Hair follicle dermal papilla cell (primary cell): ENCODE data around the gene MPDU1. TPM values are rescaled to one million over a fixed set of nuclear protein-coding genes. Genes with fewer than 3 reads are reported as not detected.

Experiments used
- small RNA-seq: library from RNA; depleted of rRNA; stranded (forward); fragments of <200 nt; gene quantifications from one replicate; pipeline ENCODE3, GENCODE V24; 2012
- total RNA-seq: library from RNA; depleted of rRNA; stranded (reverse); fragments of >200 nt; gene quantifications from 2 replicates; pipeline ENCODE4 v1.2.3, GENCODE V29; 2012

The MPDU1 gene
- total RNA-seq, result 63.1 and 88.3 TPM in 2 replicates

GRCh38 chr17:7583253-7584109 lies at the start of gene MPDU1:
Gene MPDU1, plus strand, starts transcription at chr17:7583852. Its CDS starts 11 bp downstream, at chr17:7583863.

GRCh38 chr17:7548585-7549400 lies 34.9 kb upstream of the MPDU1 start, which contains the start of gene TNFSF12:
Gene TNFSF12, plus strand, starts transcription at chr17:7549058. Its CDS starts 96 bp downstream, at chr17:7549154.

GRCh38 chr17:7558544-7559319 lies 24.9 kb upstream of the MPDU1 start, which contains the start of gene TNFSF13:
Gene TNFSF13, plus strand, starts transcription at chr17:7558750. Its CDS starts 290 bp downstream, at chr17:7559040.

GRCh38 chr17:7561589-7562207 lies 22.0 kb upstream of the MPDU1 start, which contains the start of gene SENP3:
Gene SENP3, plus strand, starts transcription at chr17:7561919. Its CDS starts 1,158 bp downstream, at chr17:7563077.

GRCh38 chr17:7579001-7579833 lies 4.4 kb upstream of the MPDU1 start, which contains the start of gene CD68:
Gene CD68, plus strand, starts transcription at chr17:7579638. Its CDS starts 40 bp downstream, at chr17:7579678.

GRCh38 chr17:7589891-7590691 lies 6.4 kb downstream of the MPDU1 start, which contains the start of gene SOX15:
Gene SOX15, minus strand, starts transcription at chr17:7590094. Its CDS starts 418 bp downstream, at chr17:7589676.

GRCh38 chr17:7614425-7615264 lies 31.0 kb downstream of the MPDU1 start, which contains the start of gene FXR2:
Gene FXR2, minus strand, starts transcription at chr17:7614897. Its CDS starts 365 bp downstream, at chr17:7614532.

GRCh38 chr17:7627250-7628121 lies 43.8 kb downstream of the MPDU1 start, which contains the start of gene SAT2:
Gene SAT2, minus strand, starts transcription at chr17:7627821. Its CDS starts 186 bp downstream, at chr17:7627635.

GRCh38 chr17:7629939-7630571 lies 46.4 kb downstream of the MPDU1 start, which contains the start of gene SHBG:
Gene SHBG, plus strand, starts transcription at chr17:7630135. Its CDS starts 38 bp downstream, at chr17:7630173.

Small RNAs within 50 kb of the gene (small RNA-seq; reads per million reads assigned to genes)
- not detected for gene CD68
- gene RF00019, result not detected
- gene SNORA48, result not detected
- not detected for gene SNORD10

Other genes starting within 250 kb of the MPDU1 start
- 0.97 TPM in 1 of 2 replicates, not detected in the other for gene ACAP1, start 247.3 kb upstream of the MPDU1 start, total RNA-seq
- gene KCTD11, start 231.7 kb upstream of the MPDU1 start, total RNA-seq, result 12.2 and 15.8 TPM in 2 replicates
- not detected in 2 replicates for gene TMEM95, start 228.7 kb upstream of the MPDU1 start, total RNA-seq
- gene TNK1, start 202.8 kb upstream of the MPDU1 start, total RNA-seq, result 1.7 and 2.4 TPM in 2 replicates
- 26.6 and 29.9 TPM in 2 replicates for gene PLSCR3, start 189.3 kb upstream of the MPDU1 start, total RNA-seq
- 39.9 and 61.1 TPM in 2 replicates for gene TMEM256, start 179.8 kb upstream of the MPDU1 start, total RNA-seq
- gene NLGN2, start 176.0 kb upstream of the MPDU1 start, total RNA-seq, result 16.9 TPM in 2 replicates
- gene SPEM1, start 163.5 kb upstream of the MPDU1 start, total RNA-seq, result not detected in 2 replicates
- not detected in 2 replicates for gene SPEM2, start 158.2 kb upstream of the MPDU1 start, total RNA-seq
- gene SPEM3, start 155.0 kb upstream of the MPDU1 start, total RNA-seq, result not detected in 2 replicates
- gene TMEM102, start 148.4 kb upstream of the MPDU1 start, total RNA-seq, result 2.3 and 4.5 TPM in 2 replicates
- 0.97 and 1.8 TPM in 2 replicates for gene FGF11, start 144.3 kb upstream of the MPDU1 start, total RNA-seq
- gene CHRNB1, start 138.8 kb upstream of the MPDU1 start, total RNA-seq, result 6.2 and 7.5 TPM in 2 replicates
- gene ZBTB4, start 104.2 kb upstream of the MPDU1 start, total RNA-seq, result 54.8 TPM in 2 replicates
- not detected in 2 replicates for gene SLC35G6, start 102.4 kb upstream of the MPDU1 start, total RNA-seq
- 98.0 and 120 TPM in 2 replicates for gene POLR2A, start 99.5 kb upstream of the MPDU1 start, total RNA-seq
- gene TNFSF12, start 34.8 kb upstream of the MPDU1 start, total RNA-seq, result 12.2 and 20.2 TPM in 2 replicates
- 1.2 and 1.5 TPM in 2 replicates for gene TNFSF13, start 25.1 kb upstream of the MPDU1 start, total RNA-seq
- 66.4 and 68.7 TPM in 2 replicates for gene SENP3, start 21.9 kb upstream of the MPDU1 start, total RNA-seq
- gene CD68, start 4.2 kb upstream of the MPDU1 start, total RNA-seq, result 25.3 and 43.4 TPM in 2 replicates
- 0.12 and 0.49 TPM in 2 replicates for gene SOX15, start 6.2 kb downstream of the MPDU1 start, total RNA-seq
- gene FXR2, start 31.0 kb downstream of the MPDU1 start, total RNA-seq, result 49.2 and 51.1 TPM in 2 replicates
- 29.0 and 39.6 TPM in 2 replicates for gene SAT2, start 44.0 kb downstream of the MPDU1 start, total RNA-seq
- gene SHBG, start 46.3 kb downstream of the MPDU1 start, total RNA-seq, result 0.36 TPM in 1 of 2 replicates, not detected in the other
- not detected in 2 replicates for gene ATP1B2, start 67.1 kb downstream of the MPDU1 start, total RNA-seq
- gene TP53, start 103.6 kb downstream of the MPDU1 start, total RNA-seq, result 62.7 and 67.7 TPM in 2 replicates
- 2.8 and 3.8 TPM in 2 replicates for gene WRAP53, start 104.6 kb downstream of the MPDU1 start, total RNA-seq
- gene EFNB3, start 121.3 kb downstream of the MPDU1 start, total RNA-seq, result 3.2 and 5.2 TPM in 2 replicates
- 0.12 and 0.16 TPM in 2 replicates for gene DNAH2, start 133.9 kb downstream of the MPDU1 start, total RNA-seq